ENCODE data around the gene PIK3C2A. TPM values are rescaled to one million over a fixed set of nuclear protein-coding genes. Genes with fewer than 3 reads are reported as not detected.

PIK3C2A gene
- total and polyA plus RNA-seq, 4 donors, result 8.2 to 89.9 (median 13.7) TPM

GRCh38 chr11:17238377-17238776 is 30.6 kb upstream of the PIK3C2A start:
- H3K27me3 ChIP-seq (ENCODE audit: control insufficient read depth in 4 of 4, insufficient read depth in 4 of 4, low read length in 3 of 4), result no peaks in the 10 kb centered on the region
- WGBS, result 71% methylated on average over 3 of the region's 3 CpGs
- no peak for DNase-seq (ENCODE audit: low spot score)

More at GRCh38 chr11:17238377-17238776, 30.6 kb upstream of the PIK3C2A start:
- H3K9ac ChIP-seq (ENCODE audit: low read depth in 1 of 2, low read length in 2 of 2), result no peak overlapping the region
- TF ChIP-seq CTCF (IDR thresholded peaks at IDR 0.05; ENCODE audit: low read depth, low read length, missing input control) (no peak), SP1 (IDR thresholded peaks at IDR 0.05) (no peak), REST (IDR thresholded peaks at IDR 0.05) (no peak), RAD21 (IDR thresholded peaks at IDR 0.05) (no peak), MAX (IDR thresholded peaks at IDR 0.05) (no peak), FOXA2 (IDR thresholded peaks at IDR 0.05) (no peak), YY1 (IDR thresholded peaks at IDR 0.05) (no peak), RXRA (IDR thresholded peaks at IDR 0.05) (no peak), HNF4G (IDR thresholded peaks at IDR 0.05) (no peak), GABPA (IDR thresholded peaks at IDR 0.05 in 1 of 2, conservative IDR thresholded peaks at IDR 0.05 in 1 of 2) (no peak), TAF1 (conservative IDR thresholded peaks at IDR 0.05) (no peak), HNF4A (conservative IDR thresholded peaks at IDR 0.05) (no peak), JUND (IDR thresholded peaks at IDR 0.05) (no peak), ZBTB33 (IDR thresholded peaks at IDR 0.05) (no peak), ATF3 (IDR thresholded peaks at IDR 0.05) (no peak), NR2F2 (IDR thresholded peaks at IDR 0.05) (no peak), EGR1 (IDR thresholded peaks at IDR 0.05; ENCODE audit: low read depth in 2 of 2) (no peak), FOXA1 (IDR thresholded peaks at IDR 0.05) (no peak)
- H3K4me3 ChIP-seq (ENCODE audit: low read depth in 1 of 3, low read length in 3 of 3), result no peak overlapping the region
- no peaks in the 10 kb centered on the region for H3K36me3 ChIP-seq (ENCODE audit: control insufficient read depth in 4 of 4, insufficient read depth in 3 of 4, low read depth in 1 of 4, low read length in 3 of 4)
- no peaks in the 10 kb centered on the region for H3K9me3 ChIP-seq (ENCODE audit: control insufficient read depth in 4 of 4, low read length in 3 of 4)
- H3K27ac ChIP-seq (ENCODE audit: low read depth in 1 of 2, low read length in 2 of 2), result no peak overlapping the region
- H3K4me1 ChIP-seq (ENCODE audit: control insufficient read depth in 4 of 4, insufficient read depth in 4 of 4, low read length in 3 of 4), result no peaks in the 10 kb centered on the region

Data from liver (tissue), 9 donors.